ENCODE measurements around the gene TSHZ2.

- TF ChIP-seq CTCF (IDR thresholded peaks at IDR 0.05) (no peak), POLR2A (IDR thresholded peaks at IDR 0.05) (no peak)
These were observed 439.0 kb downstream of the TSHZ2 start for GRCh38 chr20:53411129-53411528.

Measured in breast epithelium (tissue), 3 donors.